Ureter (tissue), 1 donor: ENCODE measurements around the gene TMEM200C. TPM values are rescaled to one million over a fixed set of nuclear protein-coding genes. Genes with fewer than 3 reads are reported as not detected.

Experiments used
- DNase-seq: peaks from one replicate; pipeline ENCODE4 v3.0.0-alpha.2; 2020; ENCODE audit warnings: low spot score
- total RNA-seq: library from RNA; stranded (reverse); gene quantifications from one replicate; pipeline ENCODE4 v1.2.4, GENCODE V29; 2023
- donor health status: DM: yes; HTN: yes; CAD: no.

The TMEM200C gene
- total RNA-seq, result 0.60 TPM

DNA sequence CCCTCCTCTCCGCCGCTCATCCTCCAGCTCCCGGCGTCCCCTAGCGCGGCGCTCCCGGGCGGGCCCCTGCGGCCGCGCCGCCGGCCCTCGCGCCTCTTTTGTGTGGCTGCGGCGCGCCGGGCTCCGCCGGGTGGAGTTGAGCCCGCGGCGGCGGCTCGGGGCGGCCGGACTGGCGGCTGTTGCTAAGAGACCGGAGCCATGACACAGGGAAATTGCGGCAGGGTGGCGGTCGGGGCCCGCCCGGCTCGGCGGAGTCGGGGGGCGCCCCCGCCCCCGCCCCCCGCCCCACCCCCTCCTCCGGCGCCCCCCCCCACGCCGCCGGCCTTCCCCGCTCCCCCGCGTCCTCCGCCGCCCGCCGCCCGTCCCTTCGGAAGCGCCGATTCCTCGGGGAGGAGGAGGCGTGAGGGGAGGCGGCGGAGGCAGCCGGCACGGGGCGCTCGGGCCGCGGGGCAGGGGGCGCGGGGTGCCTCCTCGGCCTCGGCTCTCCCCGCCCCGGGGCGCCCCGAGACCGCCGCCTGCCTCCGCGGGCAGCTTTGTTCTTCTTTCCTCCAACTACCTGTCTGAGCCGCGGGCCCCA lies at the start of gene TMEM200C:
Gene TMEM200C (minus strand): TSS at position 224 of the 577 bp plus-strand sequence. CDS start 3,459 bp downstream, outside the sequence.
- no peak for DNase-seq

GRCh38 chr18:5944448-5944847 lies 49.1 kb upstream of the TMEM200C start:
- no peak for DNase-seq

DNA sequence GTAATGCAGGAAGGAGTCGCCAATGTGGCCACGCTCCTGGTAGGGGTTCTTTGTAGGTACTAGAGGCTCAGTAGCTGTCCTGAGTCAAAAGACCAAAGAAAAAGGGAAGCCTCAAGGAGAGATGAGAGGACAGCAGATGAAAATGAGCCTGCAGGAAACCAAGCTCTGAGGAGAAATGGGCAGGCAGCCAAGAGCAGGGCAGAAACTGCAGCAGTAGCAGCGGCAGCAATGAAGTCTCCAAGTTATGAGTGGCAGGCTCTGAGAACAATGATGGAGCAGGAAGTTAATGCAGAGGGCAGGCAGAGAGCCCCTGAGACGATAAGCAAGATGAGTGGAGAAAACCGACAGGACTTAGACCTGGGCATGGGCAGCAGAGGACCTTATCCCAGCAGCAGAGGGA lies 48.2 kb upstream of the TMEM200C start:
- DNase-seq, result no peak

- no peak for DNase-seq
Measured at GRCh38 chr18:5942591-5942990, 47.3 kb upstream of the TMEM200C start.

DNA sequence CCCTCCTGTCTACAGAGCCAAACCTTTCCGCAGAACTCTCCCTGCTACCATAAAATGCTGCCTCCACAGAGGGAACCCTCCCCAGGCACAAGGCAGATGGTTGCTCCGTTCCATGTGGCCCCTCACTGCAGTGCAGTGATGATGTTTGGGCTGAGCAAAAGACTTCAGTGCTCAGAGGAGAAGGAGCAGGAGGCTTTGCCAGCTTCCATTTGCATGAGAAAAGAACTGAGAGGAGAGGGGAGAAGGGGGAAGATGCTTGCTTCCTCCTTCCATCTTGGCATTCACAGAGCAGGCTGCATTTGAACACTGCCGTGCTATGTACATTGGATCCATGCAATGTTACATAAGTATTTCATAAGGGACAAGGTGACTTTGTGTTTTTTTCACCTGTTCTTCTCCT lies 46.6 kb upstream of the TMEM200C start:
- DNase-seq, result no peak

DNA sequence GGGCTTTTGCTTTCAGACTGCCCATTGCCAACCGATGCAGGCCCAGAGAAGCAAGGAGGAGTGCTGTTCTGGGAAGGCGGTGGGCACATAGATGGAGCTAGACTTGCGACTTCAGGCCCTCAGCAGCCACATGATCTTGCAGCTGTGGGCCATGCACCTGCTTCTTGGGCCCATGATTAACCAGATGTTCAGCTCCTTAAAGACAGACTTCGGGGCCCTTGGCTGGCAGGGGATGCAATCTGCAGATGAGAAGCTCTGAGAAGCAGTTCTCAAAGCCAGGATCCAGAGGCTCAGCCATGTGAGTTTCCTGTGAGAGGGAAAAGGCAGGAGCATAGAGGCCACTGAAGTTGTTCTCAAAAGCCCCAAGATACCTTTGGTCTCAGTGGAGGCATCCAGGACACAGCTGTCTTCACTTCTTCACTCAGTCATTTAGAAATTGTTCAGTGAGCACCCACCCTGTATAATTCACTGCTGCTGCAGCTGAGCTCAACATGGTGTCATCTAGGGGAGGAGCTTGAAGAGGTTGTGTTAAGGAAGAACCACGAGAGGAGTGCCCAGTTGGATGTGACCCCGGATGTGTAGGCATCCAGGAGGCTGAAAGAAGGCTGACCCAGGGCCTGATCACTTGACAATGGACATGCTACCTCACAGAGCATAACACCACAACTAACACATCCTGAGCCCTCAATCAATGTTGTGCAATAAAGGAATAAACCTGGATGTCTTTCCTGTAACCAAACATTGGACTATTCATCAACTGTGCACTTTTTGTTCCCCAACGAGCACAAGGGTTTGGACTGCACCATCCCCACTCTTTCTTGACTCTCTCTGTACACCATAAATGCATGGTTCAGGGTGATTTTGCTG lies 44.7 kb upstream of the TMEM200C start:
- no peak for DNase-seq

GRCh38 chr18:5937795-5938194 lies 42.5 kb upstream of the TMEM200C start:
- no peak for DNase-seq

GRCh38 chr18:5937121-5937520 lies 41.8 kb upstream of the TMEM200C start:
- DNase-seq, result no peak

- DNase-seq, result no peak
Measured at GRCh38 chr18:5930789-5931188, 35.5 kb upstream of the TMEM200C start.

GRCh38 chr18:5918205-5918858 lies 23.0 kb upstream of the TMEM200C start:
- DNase-seq, result no peak

- no peak for DNase-seq
Measured at GRCh38 chr18:5914951-5915350, 19.6 kb upstream of the TMEM200C start.

- DNase-seq, result no peak
Measured at GRCh38 chr18:5914016-5914415, 18.7 kb upstream of the TMEM200C start.

- no peak for DNase-seq
Measured at GRCh38 chr18:5912566-5912965, 17.2 kb upstream of the TMEM200C start.

- DNase-seq, result no peak
Measured at GRCh38 chr18:5909125-5909524, 13.8 kb upstream of the TMEM200C start.

DNA sequence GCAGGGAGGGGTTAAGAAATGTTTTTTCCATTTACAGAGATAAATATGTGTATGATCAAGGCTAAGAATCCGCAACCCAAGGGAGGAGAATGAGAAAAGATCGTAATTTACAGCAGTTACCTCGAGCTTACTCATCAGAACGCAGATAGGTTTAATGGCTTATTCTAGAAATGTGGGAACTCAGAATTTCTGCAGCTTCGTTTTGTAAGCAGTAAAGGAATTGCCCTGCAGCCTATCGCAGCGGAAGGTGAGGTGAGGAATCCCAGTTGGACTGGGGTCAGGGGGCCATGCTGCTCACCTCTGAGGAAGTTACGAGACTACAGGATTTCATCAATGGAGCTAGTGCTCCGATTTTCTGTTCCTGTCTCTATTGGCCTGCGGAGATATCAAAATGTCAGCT lies 8.1 kb upstream of the TMEM200C start:
- no peak for DNase-seq

DNA sequence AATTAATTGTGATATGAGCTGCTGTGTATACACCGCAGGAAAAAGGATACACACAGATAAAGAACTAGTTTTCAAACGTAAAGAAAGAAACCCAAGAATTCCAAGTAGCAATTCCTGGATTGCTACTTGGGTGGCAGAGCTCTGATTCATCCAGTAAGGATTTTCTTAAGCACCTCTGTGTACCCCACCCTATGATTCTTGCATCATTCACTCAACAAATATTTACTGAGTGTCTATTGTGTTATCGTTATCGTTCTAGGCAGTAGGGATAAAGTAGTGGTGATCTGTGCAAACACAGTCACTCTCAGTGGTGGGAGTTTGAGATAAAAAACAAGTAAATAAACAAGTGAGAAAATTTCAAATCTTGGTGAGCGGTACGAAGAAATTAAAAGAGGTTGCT lies 4.9 kb upstream of the TMEM200C start:
- no peak for DNase-seq

DNA sequence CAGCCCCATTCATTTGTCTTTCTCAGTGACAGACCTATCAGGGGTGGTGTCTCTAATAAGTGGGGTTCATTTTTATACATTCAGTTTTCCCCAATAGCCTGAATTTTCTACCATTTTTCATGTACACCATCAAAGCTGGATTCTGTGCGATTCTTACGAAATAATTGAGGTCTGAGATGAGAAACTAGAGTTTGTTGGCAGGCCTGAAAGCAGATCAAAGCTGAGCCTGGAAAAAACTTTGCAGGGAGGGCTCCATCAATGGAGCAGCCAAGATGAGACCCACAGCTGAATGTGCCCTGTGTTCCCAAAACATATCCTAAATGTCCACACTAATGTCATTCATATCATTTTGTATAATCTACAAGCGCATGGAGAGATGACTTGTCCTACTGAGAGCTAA lies 4.5 kb upstream of the TMEM200C start:
- DNase-seq, result no peak

DNA sequence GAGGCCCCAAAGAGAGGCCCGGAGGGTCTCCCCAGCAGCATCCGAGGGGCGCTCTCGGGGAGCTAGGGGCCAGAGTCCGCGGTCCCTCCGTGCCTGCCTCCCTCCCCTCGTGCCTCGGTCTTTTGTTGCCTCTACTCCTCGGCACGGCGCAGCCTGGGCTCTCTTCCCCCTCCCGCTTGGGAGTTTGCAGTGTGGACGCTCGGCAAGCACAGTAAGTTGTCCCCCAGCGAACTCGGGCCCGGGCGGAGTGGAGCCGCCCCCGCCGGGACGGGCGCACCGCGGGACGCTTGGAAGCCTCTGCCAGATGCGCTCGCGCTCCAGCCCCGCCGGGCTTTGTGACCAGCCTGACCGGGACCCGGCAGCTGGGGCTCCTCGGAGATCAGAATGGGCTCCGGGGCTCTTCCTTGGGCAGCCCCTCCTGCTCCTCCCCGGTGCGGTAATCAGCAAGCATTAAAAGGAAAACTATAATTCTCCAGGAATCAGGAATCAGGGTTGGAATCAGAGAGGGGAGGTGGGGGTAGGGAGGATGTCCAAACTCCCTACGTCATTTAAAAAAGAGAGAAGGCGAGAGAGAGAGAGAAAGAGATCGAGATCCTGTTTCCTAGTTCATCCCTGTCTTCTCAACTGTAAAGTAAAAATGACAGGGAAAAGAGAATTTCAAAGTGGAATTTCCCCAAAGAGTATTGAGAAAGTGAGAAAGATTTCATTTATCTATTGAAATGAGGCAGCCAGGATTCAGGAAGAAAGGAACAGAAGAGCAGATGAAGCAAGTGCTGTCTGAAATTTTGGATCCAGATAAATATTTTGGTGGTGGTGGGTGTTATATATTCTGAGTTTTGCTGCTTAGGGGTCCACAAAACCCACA lies 786 bp upstream of the TMEM200C start:
- DNase-seq, result peak; percentile 47

- no peak for DNase-seq
Measured at GRCh38 chr18:5894611-5895298, 567 bp downstream of the TMEM200C start.

DNA sequence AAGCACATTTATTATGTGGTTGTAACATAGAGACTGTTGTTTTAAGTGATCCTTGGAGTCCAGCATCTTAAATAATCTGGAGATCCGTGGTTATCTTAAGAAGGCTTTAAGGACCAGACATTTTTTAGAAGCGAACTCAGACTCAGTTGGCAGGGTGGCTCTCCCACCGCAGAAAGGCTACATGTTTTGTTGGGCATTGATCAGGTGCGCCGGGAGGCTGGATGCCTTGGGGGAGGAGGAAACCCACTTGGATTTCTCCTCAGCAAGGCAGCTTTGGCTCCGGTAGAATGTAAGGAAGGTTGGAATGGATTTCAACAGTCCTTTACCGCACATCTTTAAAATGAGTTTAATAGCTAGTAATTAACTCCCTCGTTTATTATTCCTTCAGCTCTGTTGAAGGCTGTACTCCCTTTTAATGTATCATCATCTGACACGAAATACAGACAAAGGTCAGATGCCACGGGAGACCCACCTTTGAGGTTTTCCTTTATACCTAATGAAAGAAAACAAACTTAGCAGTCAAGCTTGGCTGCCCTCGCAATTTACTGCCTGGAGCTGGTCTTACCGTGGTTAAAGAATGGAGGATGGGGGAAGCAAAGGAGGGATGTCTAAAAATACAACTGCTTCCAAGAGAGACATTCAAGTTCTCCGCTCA lies 1.2 kb downstream of the TMEM200C start:
- no peak for DNase-seq
